ENCODE data around the gene GNB4. TPM values are rescaled to one million over a fixed set of nuclear protein-coding genes. Genes with fewer than 3 reads are reported as not detected.

The GNB4 gene
- polyA plus RNA-seq, 1 of the 3 experiments (the other 2 are of a cell fraction): 8.7 TPM

GRCh38 chr3:179473565-179473964 lies 22.3 kb upstream of the GNB4 start:
- CTCF ChIA-PET: no interaction called here
- no peak for DNase-seq
- H3K9ac ChIP-seq: no peak overlapping the region
- no peak for TF ChIP-seq FOXM1 (IDR thresholded peaks at IDR 0.05; ENCODE audit: low read depth)
- TF ChIP-seq TEAD4 (IDR thresholded peaks at IDR 0.05; ENCODE audit: borderline replicate concordance, insufficient read depth): no peak
- no peak for TF ChIP-seq POLR2AphosphoS5 (IDR thresholded peaks at IDR 0.05; ENCODE audit: low read depth, low read length)
- no peak for TF ChIP-seq RAD21 (IDR thresholded peaks at IDR 0.05; ENCODE audit: low read length)
- no peaks in the 10 kb centered on the region for H3K9me2 ChIP-seq
- no peak overlapping the region for H3K27ac ChIP-seq (ENCODE audit: low read depth in 2 of 2, low read length in 1 of 2)
- no peaks in the 10 kb centered on the region for H3K36me3 ChIP-seq (replicated peaks in 1 of 2; ENCODE audit: control insufficient read depth in 1 of 2, insufficient read depth in 2 of 2, low read length in 1 of 2)
- no peaks in the 10 kb centered on the region for H3K4me1 ChIP-seq (ENCODE audit: control insufficient read depth in 1 of 2, insufficient read depth in 2 of 2, low read depth in 1 of 2, low read length in 1 of 2)
- no peak overlapping the region for H3K4me2 ChIP-seq
- H3K4me3 ChIP-seq (ENCODE audit: low read depth in 2 of 2, low read length in 1 of 2): no peak overlapping the region
- no peaks in the 10 kb centered on the region for H4K20me1 ChIP-seq (ENCODE audit: insufficient read depth)
- no peaks in the 10 kb centered on the region for H3K9me3 ChIP-seq
- WGBS (ENCODE audit: low lambda C conversion rate): 84% methylated on average over 4 of the region's 4 CpGs
- no peaks in the 10 kb centered on the region for H3K27me3 ChIP-seq (ENCODE audit: insufficient read depth)
- POLR2A ChIA-PET: no interaction called here
- H2AFZ ChIP-seq (ENCODE audit: low read depth): no peak overlapping the region
- H3K79me2 ChIP-seq (ENCODE audit: insufficient read depth): no peaks in the 10 kb centered on the region
- no peaks in the 10 kb centered on the region for H3F3A ChIP-seq (replicated peaks; ENCODE audit: insufficient read depth)

GRCh38 chr3:179464323-179465092 lies 13.2 kb upstream of the GNB4 start:
- ChIA-PET POLR2A (no interaction called here), CTCF (interaction anchor here (1.2 kb wide), 1 partner anchor 62 kb away, joined by 4 read pairs; no protein-coding TSS in a partner anchor)
- Histone ChIP-seq H3F3A (replicated peaks; ENCODE audit: insufficient read depth) (no peaks in the 10 kb centered on the region), H3K9ac (no peak overlapping the region), H4K20me1 (ENCODE audit: insufficient read depth) (no peaks in the 10 kb centered on the region), H3K27me3 (ENCODE audit: insufficient read depth) (no peaks in the 10 kb centered on the region; the same call in 1 of the 2 replicates), H2AFZ (ENCODE audit: low read depth) (no peak overlapping the region), H3K9me3 (no peaks in the 10 kb centered on the region), H3K79me2 (ENCODE audit: insufficient read depth) (no peaks in the 10 kb centered on the region), H3K4me2 (no peak overlapping the region), H3K36me3 (replicated peaks in 1 of 2; ENCODE audit: control insufficient read depth in 1 of 2, insufficient read depth in 2 of 2, low read length in 1 of 2) (no peaks in the 10 kb centered on the region), H3K4me1 (ENCODE audit: control insufficient read depth in 1 of 2, insufficient read depth in 2 of 2, low read depth in 1 of 2, low read length in 1 of 2) (no peaks in the 10 kb centered on the region), H3K27ac (ENCODE audit: low read depth in 2 of 2, low read length in 1 of 2) (no peak overlapping the region), H3K4me3 (ENCODE audit: low read depth in 2 of 2, low read length in 1 of 2) (no peak overlapping the region), H3K9me2 (no peaks in the 10 kb centered on the region)
- DNase-seq: no peak
- WGBS (ENCODE audit: low lambda C conversion rate): 82% methylated on average over 12 of the region's 19 CpGs
- TF ChIP-seq IRF3 (IDR thresholded peaks at IDR 0.05; ENCODE audit: low read depth, low read length) (no peak), RCOR1 (IDR thresholded peaks at IDR 0.05; ENCODE audit: low read length) (no peak), GATA2 (CRISPR knock-in tag; IDR thresholded peaks at IDR 0.05) (no peak), USF2 (IDR thresholded peaks at IDR 0.05; ENCODE audit: borderline replicate concordance, low read depth, low read length) (no peak), USF1 (IDR thresholded peaks at IDR 0.05; ENCODE audit: borderline replicate concordance, low read depth) (no peak), ZBTB33 (IDR thresholded peaks at IDR 0.05; ENCODE audit: borderline replicate concordance, low read depth) (no peak), SMC3 (IDR thresholded peaks at IDR 0.05; ENCODE audit: low read depth, low read length) (no peak), TCF12 (IDR thresholded peaks at IDR 0.05) (no peak), NFIC (IDR thresholded peaks at IDR 0.05; ENCODE audit: borderline replicate concordance) (no peak), MEF2A (IDR thresholded peaks at IDR 0.05; ENCODE audit: borderline replicate concordance, low read depth) (no peak), GABPA (IDR thresholded peaks at IDR 0.05; ENCODE audit: low read depth) (no peak), RAD21 (IDR thresholded peaks at IDR 0.05; ENCODE audit: low read length) (no peak), POLR2AphosphoS5 (IDR thresholded peaks at IDR 0.05; ENCODE audit: low read depth, low read length) (no peak), MXI1 (IDR thresholded peaks at IDR 0.05; ENCODE audit: low read depth, low read length) (no peak)
